ENCODE results near the gene PDLIM7.

DNA sequence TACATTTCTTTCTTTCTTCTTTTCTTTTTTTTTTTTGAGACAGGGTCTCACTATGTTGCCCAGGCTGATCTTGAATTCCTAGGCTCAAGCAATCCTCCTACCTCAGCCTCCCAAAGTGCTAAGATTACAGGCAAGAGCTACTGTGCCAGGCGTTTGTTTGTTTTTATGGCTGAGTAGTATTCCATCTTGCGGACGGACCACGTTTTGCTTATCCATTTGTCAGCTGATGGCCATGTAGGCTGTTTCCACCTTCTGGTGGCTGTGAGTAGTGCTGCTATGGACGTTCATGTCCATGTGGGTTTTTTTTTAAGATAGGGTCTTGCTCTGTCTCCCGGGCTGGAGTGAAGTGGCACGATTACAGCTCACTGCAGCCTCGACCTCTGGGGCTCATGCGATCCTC, 9.8 kb upstream of the PDLIM7 start:
- TF ChIP-seq EZH2 (IDR thresholded peaks at IDR 0.05; ENCODE audit: borderline replicate concordance, low read depth, low read length, poor library complexity, severe bottlenecking) (no peak), CTCF (conservative IDR thresholded peaks at IDR 0.05; ENCODE audit: low read depth, low read length) (peak; percentile 22; the same call in 1 of the 2 replicates)
